Heart left ventricle (tissue), 16 donors: ENCODE results near the gene PHIP. TPM values are rescaled to one million over a fixed set of nuclear protein-coding genes. Genes with fewer than 3 reads are reported as not detected.

Experiments
- ATAC-seq, 4 donors: fragments of 200-7000 bp; cut with Tn5 transposase; one replicate each; pipeline ENCODE4 v1.9.1; 2020 to 2022; ENCODE audit warnings: moderate library complexity in 4 of 4, mild to moderate bottlenecking in 3 of 4, moderate number of reproducible peaks in 1 of 4
- DNase-seq, 5 donors: peaks; one replicate each; pipeline ENCODE4 v3.0.0-alpha.2; 2020
- H3K27ac ChIP-seq, 12 donors: fragments of 200-600 bp; sonication (generic) in 4 of 12; one replicate each; pipeline versions ENCODE4 v1.5.0 to v1.8.0; 2016 to 2022; ENCODE audit warnings: mild to moderate bottlenecking in 2 of 12
- H3K27me3 ChIP-seq, 9 donors: fragments of 200-600 bp; sonication (generic) in 2 of 9; one replicate each; pipeline versions ENCODE4 v1.5.1 to v1.8.0; 2016 to 2022; ENCODE audit warnings: mild to moderate bottlenecking in 3 of 9
- H3K36me3 ChIP-seq, 9 donors: fragments of 200-600 bp; sonication (generic) in 2 of 9; one replicate each; pipeline versions ENCODE4 v1.5.0 to v1.8.0; 2018 to 2022; ENCODE audit warnings: mild to moderate bottlenecking in 2 of 9
- H3K4me1 ChIP-seq, 12 donors: fragments of 200-600 bp; sonication (generic) in 4 of 12; one replicate each; pipeline versions ENCODE4 v1.5.0 to v1.8.0; 2016 to 2022; ENCODE audit warnings: mild to moderate bottlenecking in 3 of 12
- H3K4me3 ChIP-seq, 12 donors: fragments of 200-600 bp; sonication (generic) in 4 of 12; one replicate each; pipeline versions ENCODE4 v1.5.0 to v1.8.0; 2017 to 2022; ENCODE audit warnings: mild to moderate bottlenecking in 9 of 12, moderate library complexity in 4 of 12
- H3K9me3 ChIP-seq, 12 donors: fragments of 200-600 bp; sonication (generic) in 4 of 12; one replicate each; pipeline versions ENCODE4 v1.5.0 to v1.8.0; 2016 to 2022; ENCODE audit warnings: mild to moderate bottlenecking in 1 of 12
- POLR2A ChIP-seq, 2 donors: fragments of 450-650 bp; IDR thresholded peaks; one replicate each; pipeline ENCODE4 v1.6.1; 2017; ENCODE audit warnings: antibody characterized with exemption in 2 of 2, mild to moderate bottlenecking in 2 of 2, moderate library complexity in 2 of 2
- WGBS, 4 donors: extraction: QIAGEN DNeasy Blood & Tissue Kit in 2 of 4; methylation state at CpG; one replicate each; pipeline versions ENCODE4 v1.1.5 to v1.1.7; 2013 to 2018; 5-methylcytosine and 5-hydroxymethylcytosine counted together
- intact Hi-C, 10 donors: fragments of 100-400 bp; cut with DNase I; formaldehyde crosslinking; loops; one replicate each; pipeline versions ENCODE4 v1.11.1 to v1.14.2; 2022
- polyA plus RNA-seq, 2 donors: library from polyadenylated mRNA; stranded (reverse); fragments of 200-250 nt; gene quantifications; one replicate each; pipeline ENCODE4 v1.2.3, GENCODE V29; 2013
- total RNA-seq, 9 donors: library from RNA; depleted of rRNA in 2 of 9; stranded (reverse); fragments of >200 nt in 2 of 9; fragmentation: NEBNext Ultra II Directional in 3 of 9; extraction: Animal tissue kit (Norgen Biotek cat#: 25700) in 3 of 9; gene quantifications; one replicate each; pipeline versions ENCODE4 v1.1.0 to v1.2.4, GENCODE V29; 2016 to 2023
- TF ChIP-seq, protein P1 (sequence below), 12 donors: fragments of 200-600 bp; sonication (generic) in 4 of 12; IDR thresholded peaks; one replicate each; pipeline versions ENCODE4 v1.5.0 to v1.8.0; 2018 to 2022; ENCODE audit warnings: antibody characterized with exemption in 12 of 12, mild to moderate bottlenecking in 5 of 12
- donor health status: ischemic (EF 13 %, LVEDD 7.1; RV severe dilation, severe dysfunction).
- donor health status: healthy with polysubstance abuse.
- donor health status: DM: no; HTN: yes; CAD: no.
- donor health status: DM: no; HTN: no; CAD: no.
- donor health status: ischemic (EF 25% LVEDD 6.9; RV normal size, moderate dysfunction).
- donor health status: ischemic (EF 25% LVEDD 5.7; RV mildly dilated, moderate dysfunction).
- donor health status: healthy.
- donor health status: DM: yes; HTN: yes; CAD: no.
- donor health status: ischemic (EF 35%, LVEDD 5.7; RV mildly dilated, moderate dysfunction).
- donor health status: nonischemic (EF 11% LVEDD 7.7; RV severe dilation, severe dysfunction).
- donor health status: DM: yes; HTN: yes; CAD: no.
- donor health status: PGD.
- donor health status: ischemic (EF 29% LVEDD 5.4; RV normal size, mild dysfunction).
- donor health status: nonischemic (EF 23%, LVEDD 6.1; RV moderate dilation, normal function).

PHIP gene
- total and polyA plus RNA-seq, 11 donors, result 5.6 to 18.9 (median 12.5) TPM

DNA sequence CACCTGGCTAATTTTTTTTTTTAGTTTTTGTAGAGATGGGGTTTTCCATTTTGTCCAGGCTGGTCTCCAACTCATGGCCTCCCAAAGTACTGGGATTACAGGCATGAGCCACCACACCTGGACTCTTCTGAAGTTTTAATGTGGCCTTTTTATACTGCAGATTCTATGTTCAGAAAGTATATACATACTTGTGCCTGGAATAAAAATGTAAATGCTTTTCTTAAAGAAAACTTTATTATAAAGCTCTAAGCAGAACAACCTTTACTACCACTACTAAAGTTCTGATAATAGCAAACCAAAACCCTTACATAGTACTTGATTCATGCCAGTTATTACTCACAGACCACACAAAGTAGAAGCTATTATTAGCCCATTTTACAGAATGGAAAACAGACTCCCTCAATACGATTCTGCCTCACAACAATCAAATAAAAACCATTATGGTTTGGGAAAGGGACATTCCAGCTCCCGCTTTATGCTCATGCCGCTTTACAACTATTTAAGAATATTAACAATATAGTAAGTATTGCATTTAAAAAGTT is 5.3 kb downstream of the PHIP start:
- Histone ChIP-seq H3K27me3 (no peaks in the 10 kb centered on the region), H3K4me3 (no peak overlapping the region), H3K9me3 (no peaks in the 10 kb centered on the region), H3K27ac (no peak overlapping the region), H3K36me3 (peaks cover 0 to 4% (median 0%) of the 10 kb centered on the region in 9 donors), H3K4me1 (peaks cover 8 to 77% (median 42%) of the 10 kb centered on the region in 12 donors)
- TF ChIP-seq POLR2A (IDR thresholded peaks at IDR 0.05), result no peak
- TF ChIP-seq, protein P1, sequence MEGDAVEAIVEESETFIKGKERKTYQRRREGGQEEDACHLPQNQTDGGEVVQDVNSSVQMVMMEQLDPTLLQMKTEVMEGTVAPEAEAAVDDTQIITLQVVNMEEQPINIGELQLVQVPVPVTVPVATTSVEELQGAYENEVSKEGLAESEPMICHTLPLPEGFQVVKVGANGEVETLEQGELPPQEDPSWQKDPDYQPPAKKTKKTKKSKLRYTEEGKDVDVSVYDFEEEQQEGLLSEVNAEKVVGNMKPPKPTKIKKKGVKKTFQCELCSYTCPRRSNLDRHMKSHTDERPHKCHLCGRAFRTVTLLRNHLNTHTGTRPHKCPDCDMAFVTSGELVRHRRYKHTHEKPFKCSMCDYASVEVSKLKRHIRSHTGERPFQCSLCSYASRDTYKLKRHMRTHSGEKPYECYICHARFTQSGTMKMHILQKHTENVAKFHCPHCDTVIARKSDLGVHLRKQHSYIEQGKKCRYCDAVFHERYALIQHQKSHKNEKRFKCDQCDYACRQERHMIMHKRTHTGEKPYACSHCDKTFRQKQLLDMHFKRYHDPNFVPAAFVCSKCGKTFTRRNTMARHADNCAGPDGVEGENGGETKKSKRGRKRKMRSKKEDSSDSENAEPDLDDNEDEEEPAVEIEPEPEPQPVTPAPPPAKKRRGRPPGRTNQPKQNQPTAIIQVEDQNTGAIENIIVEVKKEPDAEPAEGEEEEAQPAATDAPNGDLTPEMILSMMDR (IDR thresholded peaks at IDR 0.05), result no peak
- intact Hi-C loops, result loop anchor here in 5 of 10 donors (10.0 kb wide), 4 partner anchors 162 to 472 kb away; partner anchors contain the start of genes LCA5 (in 2 of the 5) and HMGN3 (in 1 of the 5)
- WGBS, 4 donors, result 94 to 98% (median 96%) methylated on average over 3 of the region's 3 CpGs
- DNase-seq, result no peak
- ATAC-seq, result no peak

DNA sequence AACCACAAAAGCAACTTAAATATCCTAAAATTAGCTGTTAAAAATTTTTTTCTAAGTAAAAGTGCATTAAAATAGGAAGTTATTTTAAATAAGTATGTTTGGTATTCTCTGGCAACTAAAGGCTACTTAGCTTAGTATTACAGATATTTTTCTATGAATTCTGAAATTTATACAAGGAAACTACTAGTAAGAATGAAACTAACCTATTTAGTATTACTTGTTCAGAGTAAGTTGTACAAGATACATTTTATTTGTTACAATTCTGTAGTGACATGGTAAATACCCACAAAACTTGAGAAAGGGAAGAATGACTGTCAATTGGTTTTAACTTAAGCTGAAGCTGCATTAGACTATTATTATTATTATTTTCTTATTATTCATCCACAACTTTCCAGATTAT is 6.5 kb downstream of the PHIP start:
- Histone ChIP-seq H3K4me3 (no peak overlapping the region), H3K27ac (no peak overlapping the region), H3K36me3 (peaks cover 0 to 4% (median 0%) of the 10 kb centered on the region in 9 donors), H3K27me3 (no peaks in the 10 kb centered on the region), H3K9me3 (no peaks in the 10 kb centered on the region), H3K4me1 (peaks cover 8 to 82% (median 42%) of the 10 kb centered on the region in 12 donors)
- DNase-seq (no peak), ATAC-seq (no peak)
- intact Hi-C loops, result loop anchor here in 5 of 10 donors (10.0 kb wide), 4 partner anchors 163 to 473 kb away; partner anchors contain the start of genes LCA5 (in 2 of the 5) and HMGN3 (in 1 of the 5)
- no peak for TF ChIP-seq POLR2A (IDR thresholded peaks at IDR 0.05)
- TF ChIP-seq, protein P1 (IDR thresholded peaks at IDR 0.05), result no peak

GRCh38 chr6:79070206-79070825 is 7.7 kb downstream of the PHIP start:
- ATAC-seq, result no peak
- 79 to 82% (median 81%) methylated on average over 5 of the region's 5 CpGs for WGBS, 4 donors
- no peak overlapping the region for H3K27ac ChIP-seq
- no peaks in the 10 kb centered on the region for H3K9me3 ChIP-seq
- H3K36me3 ChIP-seq, result peaks cover 0 to 4% (median 0%) of the 10 kb centered on the region in 9 donors
- H3K27me3 ChIP-seq, result no peaks in the 10 kb centered on the region
- intact Hi-C loops, result loop anchor here in 5 of 10 donors (10.0 kb wide), 4 partner anchors 164 to 474 kb away; partner anchors contain the start of genes LCA5 (in 2 of the 5) and HMGN3 (in 1 of the 5)
- no peak overlapping the region for H3K4me3 ChIP-seq
- H3K4me1 ChIP-seq, result peaks cover 3 to 80% (median 41%) of the 10 kb centered on the region in 12 donors
- no peak for DNase-seq
- TF ChIP-seq POLR2A (IDR thresholded peaks at IDR 0.05), result no peak
- TF ChIP-seq, protein P1 (IDR thresholded peaks at IDR 0.05), result no peak

- H3K27me3 ChIP-seq, result no peaks in the 10 kb centered on the region
- peaks cover 3 to 65% (median 28%) of the 10 kb centered on the region in 12 donors for H3K4me1 ChIP-seq
- no peaks in the 10 kb centered on the region for H3K9me3 ChIP-seq
- intact Hi-C loops, result no loop called here
- 94 to 96% (median 96%) methylated on average over 4 of the region's 4 CpGs for WGBS, 4 donors
- H3K27ac ChIP-seq, result no peak overlapping the region
- H3K36me3 ChIP-seq, result peaks cover 0 to 6% (median 0%) of the 10 kb centered on the region in 9 donors
- TF ChIP-seq, protein P1 (IDR thresholded peaks at IDR 0.05), result no peak
- no peak for TF ChIP-seq POLR2A (IDR thresholded peaks at IDR 0.05)
- DNase-seq, result no peak
- no peak for ATAC-seq
- no peak overlapping the region for H3K4me3 ChIP-seq
Measured at GRCh38 chr6:79066828-79067227, 11.2 kb downstream of the PHIP start.
